ENCODE data around the gene RCSD1.

Gene RCSD1

DNA sequence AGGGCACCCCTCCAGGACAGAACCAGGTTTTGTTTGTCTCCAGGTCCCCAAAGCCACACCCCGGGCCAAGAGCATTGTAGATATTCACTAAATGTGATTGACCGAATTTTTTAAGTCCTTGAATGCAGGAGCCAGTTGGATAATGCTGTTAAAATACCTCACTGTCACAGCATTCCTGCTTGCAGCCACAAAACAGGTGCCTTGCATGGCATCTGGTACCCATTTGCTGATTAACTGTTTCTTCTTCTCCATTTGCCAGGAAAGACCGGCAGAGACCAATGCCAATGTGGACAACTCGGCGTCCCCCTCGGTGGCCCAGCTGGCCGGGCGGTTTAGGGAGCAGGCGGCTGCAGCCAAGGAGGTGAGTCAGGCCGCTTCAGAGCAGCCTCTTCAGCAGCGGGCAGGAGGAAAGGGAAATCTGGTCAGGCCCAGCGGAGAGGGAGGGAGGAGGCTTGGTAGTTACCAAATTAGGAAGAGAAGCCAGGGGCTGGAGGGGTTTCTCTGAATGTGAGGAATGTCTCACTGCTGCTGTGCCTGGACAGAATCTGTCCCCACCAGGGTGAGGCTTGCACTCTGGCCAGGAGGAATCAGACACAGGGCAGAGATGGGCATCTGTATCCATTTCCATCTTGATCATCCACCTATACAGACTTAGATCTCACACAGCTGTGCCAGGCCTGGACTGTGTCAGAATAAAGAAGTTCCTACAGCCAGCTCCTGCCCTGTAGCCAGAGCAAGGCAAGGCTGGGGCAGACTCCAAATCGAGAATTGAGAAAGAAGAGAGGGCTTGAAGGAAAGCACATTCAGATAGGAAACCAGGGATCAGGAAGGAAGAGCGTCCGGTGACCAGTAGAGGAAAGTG is 53.8 kb downstream of the RCSD1 start:
- no peak overlapping the region for H3K27ac ChIP-seq
- peaks cover 2% of the 10 kb centered on the region for H3K4me1 ChIP-seq

DNA sequence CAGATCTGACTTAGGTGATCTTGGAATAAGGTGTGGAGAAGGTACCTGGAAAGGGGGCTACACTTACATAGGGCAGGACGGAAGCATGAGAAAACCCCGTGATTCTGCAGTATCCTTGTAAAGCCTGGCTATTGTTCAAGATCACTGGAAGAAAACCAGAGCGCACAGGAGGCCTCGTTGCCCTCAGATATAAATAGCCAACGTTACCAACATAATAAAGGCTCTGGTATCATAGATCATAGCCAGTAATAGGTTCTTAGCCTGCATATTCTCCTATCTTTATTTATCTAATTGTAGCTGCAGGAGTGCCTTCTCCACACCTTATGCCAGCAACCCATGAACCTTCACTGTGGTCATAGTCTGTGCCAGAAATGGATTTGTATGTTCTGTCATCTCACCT is 55.8 kb downstream of the RCSD1 start:
- no peaks in the 10 kb centered on the region for H3K36me3 ChIP-seq (ENCODE audit: control insufficient read depth, insufficient read depth, low read length)
- no peak overlapping the region for H3K9ac ChIP-seq
- H2AFZ ChIP-seq, result peak overlapping the region; percentile 28
- H3K27me3 ChIP-seq (ENCODE audit: control insufficient read depth, insufficient read depth, low read length), result no peaks in the 10 kb centered on the region
- no peak overlapping the region for H3K27ac ChIP-seq
- H3K4me1 ChIP-seq, result peaks cover 12% of the 10 kb centered on the region
- TF ChIP-seq, protein P1, sequence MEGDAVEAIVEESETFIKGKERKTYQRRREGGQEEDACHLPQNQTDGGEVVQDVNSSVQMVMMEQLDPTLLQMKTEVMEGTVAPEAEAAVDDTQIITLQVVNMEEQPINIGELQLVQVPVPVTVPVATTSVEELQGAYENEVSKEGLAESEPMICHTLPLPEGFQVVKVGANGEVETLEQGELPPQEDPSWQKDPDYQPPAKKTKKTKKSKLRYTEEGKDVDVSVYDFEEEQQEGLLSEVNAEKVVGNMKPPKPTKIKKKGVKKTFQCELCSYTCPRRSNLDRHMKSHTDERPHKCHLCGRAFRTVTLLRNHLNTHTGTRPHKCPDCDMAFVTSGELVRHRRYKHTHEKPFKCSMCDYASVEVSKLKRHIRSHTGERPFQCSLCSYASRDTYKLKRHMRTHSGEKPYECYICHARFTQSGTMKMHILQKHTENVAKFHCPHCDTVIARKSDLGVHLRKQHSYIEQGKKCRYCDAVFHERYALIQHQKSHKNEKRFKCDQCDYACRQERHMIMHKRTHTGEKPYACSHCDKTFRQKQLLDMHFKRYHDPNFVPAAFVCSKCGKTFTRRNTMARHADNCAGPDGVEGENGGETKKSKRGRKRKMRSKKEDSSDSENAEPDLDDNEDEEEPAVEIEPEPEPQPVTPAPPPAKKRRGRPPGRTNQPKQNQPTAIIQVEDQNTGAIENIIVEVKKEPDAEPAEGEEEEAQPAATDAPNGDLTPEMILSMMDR (IDR thresholded peaks at IDR 0.05), result no peak
- H3K4me2 ChIP-seq (ENCODE audit: low read length), result no peak overlapping the region
- H3K4me3 ChIP-seq (ENCODE audit: low read depth, low read length), result no peak overlapping the region
- H3K9me3 ChIP-seq (ENCODE audit: control insufficient read depth, low read length), result no peaks in the 10 kb centered on the region
- H3K79me2 ChIP-seq, result no peaks in the 10 kb centered on the region

More for the DNA sequence above, 53.8 kb downstream of the RCSD1 start:
- no peak overlapping the region for H2AFZ ChIP-seq
- H3K79me2 ChIP-seq, result no peaks in the 10 kb centered on the region
- no peaks in the 10 kb centered on the region for H3K36me3 ChIP-seq (ENCODE audit: control insufficient read depth, insufficient read depth, low read length)
- H3K9me3 ChIP-seq (ENCODE audit: control insufficient read depth, low read length), result no peaks in the 10 kb centered on the region
- TF ChIP-seq, protein P1 (IDR thresholded peaks at IDR 0.05), result no peak
- H3K4me3 ChIP-seq (ENCODE audit: low read depth, low read length), result no peak overlapping the region
- no peaks in the 10 kb centered on the region for H3K27me3 ChIP-seq (ENCODE audit: control insufficient read depth, insufficient read depth, low read length)
- H3K4me2 ChIP-seq (ENCODE audit: low read length), result no peak overlapping the region
- H3K9ac ChIP-seq, result no peak overlapping the region

DNA sequence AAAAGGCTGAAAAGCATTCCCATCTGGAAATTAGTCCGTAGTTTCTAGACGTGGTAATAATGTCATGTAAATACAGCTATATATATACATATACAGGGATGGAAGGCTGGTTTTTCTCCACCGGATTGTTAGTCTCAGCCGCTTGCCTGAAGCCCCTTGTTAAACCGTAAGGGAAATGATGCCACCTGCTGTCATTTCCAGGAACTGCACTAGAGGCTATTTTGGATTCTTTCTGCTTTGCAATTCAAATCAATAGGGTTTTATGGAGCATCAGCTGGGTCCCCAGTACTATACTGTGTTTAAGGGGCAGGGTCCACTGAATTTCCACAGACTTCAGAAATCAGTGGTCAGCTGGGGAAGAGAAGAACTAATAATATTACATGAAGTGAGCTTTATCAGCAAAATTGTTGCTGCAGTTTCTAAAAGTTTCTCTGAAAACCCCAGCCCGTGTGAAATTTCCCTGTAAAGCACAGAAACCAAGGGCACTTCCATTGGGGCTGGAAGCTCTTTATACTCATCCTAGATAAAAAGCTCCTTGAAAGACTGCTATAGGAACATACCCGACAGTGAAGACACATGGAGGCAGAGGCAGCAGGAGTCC is 58.0 kb downstream of the RCSD1 start:
- no peak overlapping the region for H3K27ac ChIP-seq
- no peaks in the 10 kb centered on the region for H3K9me3 ChIP-seq (ENCODE audit: control insufficient read depth, low read length)

DNA sequence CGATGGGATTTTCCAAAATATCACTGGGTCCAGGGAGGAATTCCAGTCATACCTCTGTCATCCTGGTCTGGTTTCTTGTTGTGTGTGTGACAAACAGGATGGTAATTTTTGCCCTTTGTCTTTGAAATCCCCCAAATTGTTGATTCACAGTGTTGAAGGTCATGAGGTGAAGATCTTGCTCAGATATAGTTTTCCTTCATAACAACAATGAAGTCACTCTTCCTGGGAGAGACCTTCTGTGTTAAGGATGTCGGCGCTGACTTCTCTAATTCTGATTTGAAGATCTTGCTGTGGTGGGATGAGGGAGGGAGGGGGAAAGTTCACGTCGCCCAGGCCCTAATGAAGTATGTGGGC is 59.5 kb downstream of the RCSD1 start:
- no peak overlapping the region for H3K9ac ChIP-seq
- H3K79me2 ChIP-seq, result no peaks in the 10 kb centered on the region
- no peaks in the 10 kb centered on the region for H3K27me3 ChIP-seq (ENCODE audit: control insufficient read depth, insufficient read depth, low read length)
- H3K4me3 ChIP-seq (ENCODE audit: low read depth, low read length), result no peak overlapping the region
- H3K4me1 ChIP-seq, result peaks cover 12% of the 10 kb centered on the region
- no peak overlapping the region for H3K27ac ChIP-seq
- H3K9me3 ChIP-seq (ENCODE audit: control insufficient read depth, low read length), result no peaks in the 10 kb centered on the region
- TF ChIP-seq, protein P1 (IDR thresholded peaks at IDR 0.05), result no peak
- no peaks in the 10 kb centered on the region for H3K36me3 ChIP-seq (ENCODE audit: control insufficient read depth, insufficient read depth, low read length)
- H2AFZ ChIP-seq, result no peak overlapping the region
- H3K4me2 ChIP-seq (ENCODE audit: low read length), result no peak overlapping the region

More for the DNA sequence above, 58.0 kb downstream of the RCSD1 start:
- no peaks in the 10 kb centered on the region for H3K27me3 ChIP-seq (ENCODE audit: control insufficient read depth, insufficient read depth, low read length)
- H3K4me2 ChIP-seq (ENCODE audit: low read length), result no peak overlapping the region
- H3K4me1 ChIP-seq, result peaks cover 12% of the 10 kb centered on the region
- no peaks in the 10 kb centered on the region for H3K79me2 ChIP-seq
- H3K36me3 ChIP-seq (ENCODE audit: control insufficient read depth, insufficient read depth, low read length), result no peaks in the 10 kb centered on the region
- H3K9ac ChIP-seq, result no peak overlapping the region
- no peak overlapping the region for H2AFZ ChIP-seq
- no peak overlapping the region for H3K4me3 ChIP-seq (ENCODE audit: low read depth, low read length)
- TF ChIP-seq, protein P1 (IDR thresholded peaks at IDR 0.05), result peak; percentile 82
